ENCODE measurements around the gene SAG.

Gene SAG

GRCh38 chr2:233288663-233289062 lies 19.0 kb upstream of the SAG start:
- no peak for DNase-seq (ENCODE audit: low read depth in 2 of 2)

- DNase-seq (ENCODE audit: low read depth in 2 of 2): no peak
Measured at GRCh38 chr2:233289648-233290047, 18.0 kb upstream of the SAG start.

GRCh38 chr2:233290051-233290845 lies 17.4 kb upstream of the SAG start:
- no peak for DNase-seq (ENCODE audit: low read depth in 2 of 2)

- DNase-seq (ENCODE audit: low read depth in 2 of 2): no peak
Measured at GRCh38 chr2:233295891-233296290, 11.7 kb upstream of the SAG start.

- no peak for DNase-seq (ENCODE audit: low read depth in 2 of 2)
Measured at GRCh38 chr2:233297076-233297475, 10.5 kb upstream of the SAG start.

- DNase-seq (ENCODE audit: low read depth in 2 of 2): no peak
Measured at GRCh38 chr2:233300401-233300800, 7.2 kb upstream of the SAG start.

- DNase-seq (ENCODE audit: low read depth in 2 of 2): no peak
Measured at GRCh38 chr2:233301248-233301647, 6.4 kb upstream of the SAG start.

GRCh38 chr2:233301811-233302210 lies 5.8 kb upstream of the SAG start:
- no peak for DNase-seq (ENCODE audit: low read depth in 2 of 2)

GRCh38 chr2:233303252-233303651 lies 4.4 kb upstream of the SAG start:
- no peak for DNase-seq (ENCODE audit: low read depth in 2 of 2)

- DNase-seq (ENCODE audit: low read depth in 2 of 2): no peak
Measured at GRCh38 chr2:233311241-233311926, 3.8 kb downstream of the SAG start.

GRCh38 chr2:233312874-233313273 lies 5.3 kb downstream of the SAG start:
- no peak for DNase-seq (ENCODE audit: low read depth in 2 of 2)

GRCh38 chr2:233314180-233314925 lies 6.7 kb downstream of the SAG start:
- no peak for DNase-seq (ENCODE audit: low read depth in 2 of 2)

- no peak for DNase-seq (ENCODE audit: low read depth in 2 of 2)
Measured at GRCh38 chr2:233317196-233317943, 9.8 kb downstream of the SAG start.

- no peak for DNase-seq (ENCODE audit: low read depth in 2 of 2)
Measured at GRCh38 chr2:233319256-233319655, 11.6 kb downstream of the SAG start.

- no peak for DNase-seq (ENCODE audit: low read depth in 2 of 2)
Measured at GRCh38 chr2:233320470-233320869, 12.9 kb downstream of the SAG start.

- no peak for DNase-seq (ENCODE audit: low read depth in 2 of 2)
Measured at GRCh38 chr2:233321166-233321565, 13.6 kb downstream of the SAG start.

GRCh38 chr2:233323851-233324250 lies 16.2 kb downstream of the SAG start:
- no peak for DNase-seq (ENCODE audit: low read depth in 2 of 2)

- DNase-seq (ENCODE audit: low read depth in 2 of 2): no peak
Measured at GRCh38 chr2:233325256-233325655, 17.6 kb downstream of the SAG start.

GRCh38 chr2:233325814-233326213 lies 18.2 kb downstream of the SAG start:
- DNase-seq (ENCODE audit: low read depth in 2 of 2): no peak

- DNase-seq (ENCODE audit: low read depth in 2 of 2): no peak
Measured at GRCh38 chr2:233326500-233326899, 18.9 kb downstream of the SAG start.

- no peak for DNase-seq (ENCODE audit: low read depth in 2 of 2)
Measured at GRCh38 chr2:233328922-233329321, 21.3 kb downstream of the SAG start.
